Measurements from ENCODE around the gene NAALADL2.

The NAALADL2 gene

DNA sequence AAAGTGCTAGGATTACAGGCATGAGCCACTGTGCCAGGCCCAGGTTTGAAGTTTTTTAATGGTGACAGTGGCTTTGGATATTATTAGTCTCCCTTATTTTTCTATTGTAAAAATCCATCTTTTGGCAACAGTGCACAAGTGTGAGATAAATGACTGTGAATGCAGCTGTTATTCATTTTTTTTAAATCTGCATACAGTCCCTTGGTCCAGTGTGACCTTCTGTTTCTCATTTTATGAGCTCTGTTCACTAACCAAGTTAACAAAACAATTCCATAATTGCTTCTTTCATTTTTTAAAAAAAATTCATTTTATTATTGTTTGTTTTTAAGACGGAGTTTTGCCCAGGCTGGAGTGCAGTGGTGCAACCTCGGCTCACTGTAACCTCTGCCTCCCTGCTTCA, 381.8 kb downstream of the NAALADL2 start:
- Histone ChIP-seq H3K79me2 (ENCODE audit: insufficient read depth, low read length) (no peaks in the 10 kb centered on the region), H2AFZ (ENCODE audit: low read depth, low read length, severe bottlenecking) (no peak overlapping the region), H3K9me2 (replicated peaks; ENCODE audit: insufficient read depth, low read length) (no peaks in the 10 kb centered on the region), H3K4me3 (ENCODE audit: insufficient read depth, low read length, poor library complexity, severe bottlenecking) (no peak overlapping the region), H3K9ac (ENCODE audit: low read length) (no peak overlapping the region), H3F3A (ENCODE audit: insufficient read depth) (no peaks in the 10 kb centered on the region), H3K27ac (ENCODE audit: low read depth, low read length) (no peak overlapping the region), H3K9me3 (ENCODE audit: insufficient read depth, low read length) (no peaks in the 10 kb centered on the region), H3K4me2 (ENCODE audit: low read depth, low read length, poor library complexity, severe bottlenecking) (no peak overlapping the region), H3K27me3 (ENCODE audit: low read length) (no peaks in the 10 kb centered on the region), H3K36me3 (ENCODE audit: low read length) (no peaks in the 10 kb centered on the region), H4K20me1 (ENCODE audit: low read depth, low read length) (no peaks in the 10 kb centered on the region)
- no peak for TF ChIP-seq EZH2phosphoT487 (conservative IDR thresholded peaks at IDR 0.05; ENCODE audit: low read length)
- TF ChIP-seq, protein P1, sequence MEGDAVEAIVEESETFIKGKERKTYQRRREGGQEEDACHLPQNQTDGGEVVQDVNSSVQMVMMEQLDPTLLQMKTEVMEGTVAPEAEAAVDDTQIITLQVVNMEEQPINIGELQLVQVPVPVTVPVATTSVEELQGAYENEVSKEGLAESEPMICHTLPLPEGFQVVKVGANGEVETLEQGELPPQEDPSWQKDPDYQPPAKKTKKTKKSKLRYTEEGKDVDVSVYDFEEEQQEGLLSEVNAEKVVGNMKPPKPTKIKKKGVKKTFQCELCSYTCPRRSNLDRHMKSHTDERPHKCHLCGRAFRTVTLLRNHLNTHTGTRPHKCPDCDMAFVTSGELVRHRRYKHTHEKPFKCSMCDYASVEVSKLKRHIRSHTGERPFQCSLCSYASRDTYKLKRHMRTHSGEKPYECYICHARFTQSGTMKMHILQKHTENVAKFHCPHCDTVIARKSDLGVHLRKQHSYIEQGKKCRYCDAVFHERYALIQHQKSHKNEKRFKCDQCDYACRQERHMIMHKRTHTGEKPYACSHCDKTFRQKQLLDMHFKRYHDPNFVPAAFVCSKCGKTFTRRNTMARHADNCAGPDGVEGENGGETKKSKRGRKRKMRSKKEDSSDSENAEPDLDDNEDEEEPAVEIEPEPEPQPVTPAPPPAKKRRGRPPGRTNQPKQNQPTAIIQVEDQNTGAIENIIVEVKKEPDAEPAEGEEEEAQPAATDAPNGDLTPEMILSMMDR (IDR thresholded peaks at IDR 0.05; ENCODE audit: insufficient read depth, low read length, poor library complexity, severe bottlenecking), result no peak

DNA sequence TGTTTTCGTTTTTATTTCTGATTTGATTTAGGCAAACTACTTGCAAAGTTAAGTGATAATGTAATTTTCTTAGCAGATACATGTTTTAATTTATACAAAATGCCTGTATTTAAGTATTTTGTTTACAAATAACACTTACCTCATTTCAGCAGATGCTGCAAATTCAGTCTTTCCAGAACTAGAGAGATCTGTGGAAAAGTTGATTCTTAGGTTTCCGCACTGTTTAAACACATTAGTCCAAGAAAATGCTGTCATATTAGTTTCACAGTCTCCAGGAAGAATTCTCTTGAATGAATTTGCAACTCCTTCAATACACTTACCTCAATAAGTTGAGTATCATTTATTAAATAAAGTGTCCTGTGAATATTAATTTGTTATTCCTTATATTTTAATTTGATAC, 383.1 kb downstream of the NAALADL2 start:
- Histone ChIP-seq H3K9me3 (ENCODE audit: insufficient read depth, low read length) (no peaks in the 10 kb centered on the region), H3K27me3 (ENCODE audit: low read length) (no peaks in the 10 kb centered on the region), H3K4me2 (ENCODE audit: low read depth, low read length, poor library complexity, severe bottlenecking) (no peak overlapping the region), H3K9me2 (replicated peaks; ENCODE audit: insufficient read depth, low read length) (no peaks in the 10 kb centered on the region), H3K79me2 (ENCODE audit: insufficient read depth, low read length) (no peaks in the 10 kb centered on the region), H2AFZ (ENCODE audit: low read depth, low read length, severe bottlenecking) (no peak overlapping the region), H3F3A (ENCODE audit: insufficient read depth) (no peaks in the 10 kb centered on the region), H3K4me3 (ENCODE audit: insufficient read depth, low read length, poor library complexity, severe bottlenecking) (no peak overlapping the region), H4K20me1 (ENCODE audit: low read depth, low read length) (no peaks in the 10 kb centered on the region), H3K9ac (ENCODE audit: low read length) (no peak overlapping the region), H3K36me3 (ENCODE audit: low read length) (no peaks in the 10 kb centered on the region), H3K27ac (ENCODE audit: low read depth, low read length) (no peak overlapping the region)
- no peak for TF ChIP-seq EZH2phosphoT487 (conservative IDR thresholded peaks at IDR 0.05; ENCODE audit: low read length)
- TF ChIP-seq, protein P1 (IDR thresholded peaks at IDR 0.05; ENCODE audit: insufficient read depth, low read length, poor library complexity, severe bottlenecking), result no peak

DNA sequence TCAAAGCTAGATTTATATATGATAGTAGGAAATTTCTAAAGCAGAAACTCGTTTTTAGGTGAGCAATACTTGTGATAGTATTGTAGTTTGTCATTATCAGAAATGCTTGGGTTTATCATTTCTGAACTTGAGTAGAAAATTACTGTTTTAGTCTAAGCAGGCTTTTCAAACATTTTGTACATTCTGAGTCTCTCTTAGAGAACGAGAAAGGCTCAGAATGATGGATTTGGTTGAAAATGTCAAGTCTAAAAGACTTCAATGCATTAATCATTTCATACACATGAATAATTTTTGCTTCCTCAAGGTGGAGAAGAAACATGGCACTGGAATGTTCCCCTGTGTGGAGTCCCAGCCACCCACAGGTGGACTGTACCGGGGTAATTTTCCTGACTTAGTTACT, 387.1 kb downstream of the NAALADL2 start:
- Histone ChIP-seq H3K4me3 (ENCODE audit: insufficient read depth, low read length, poor library complexity, severe bottlenecking) (no peak overlapping the region), H3K79me2 (ENCODE audit: insufficient read depth, low read length) (no peaks in the 10 kb centered on the region), H3F3A (ENCODE audit: insufficient read depth) (no peaks in the 10 kb centered on the region), H3K9me2 (replicated peaks; ENCODE audit: insufficient read depth, low read length) (no peaks in the 10 kb centered on the region), H3K36me3 (ENCODE audit: low read length) (no peaks in the 10 kb centered on the region), H3K9me3 (ENCODE audit: insufficient read depth, low read length) (no peaks in the 10 kb centered on the region), H3K27me3 (ENCODE audit: low read length) (no peaks in the 10 kb centered on the region), H2AFZ (ENCODE audit: low read depth, low read length, severe bottlenecking) (no peak overlapping the region), H3K27ac (ENCODE audit: low read depth, low read length) (no peak overlapping the region), H3K9ac (ENCODE audit: low read length) (no peak overlapping the region), H3K4me2 (ENCODE audit: low read depth, low read length, poor library complexity, severe bottlenecking) (no peak overlapping the region), H4K20me1 (ENCODE audit: low read depth, low read length) (no peaks in the 10 kb centered on the region)
- TF ChIP-seq, protein P1 (IDR thresholded peaks at IDR 0.05; ENCODE audit: insufficient read depth, low read length, poor library complexity, severe bottlenecking), result no peak
- TF ChIP-seq EZH2phosphoT487 (conservative IDR thresholded peaks at IDR 0.05; ENCODE audit: low read length), result no peak
